IPS DF 19.7 (cell line): Measurements from ENCODE around the gene CD164L2.
"Not testable (repeated sequence)": the region's sequence is repeated elsewhere in the genome, so short reads cannot be mapped to it uniquely, and the experiment has no call there.

Experiments used
- DNase-seq: peaks from one replicate; pipeline ENCODE4 v3.0.0-alpha.2; 2013; ENCODE audit warnings: low read depth, low spot score

The CD164L2 gene

DNA sequence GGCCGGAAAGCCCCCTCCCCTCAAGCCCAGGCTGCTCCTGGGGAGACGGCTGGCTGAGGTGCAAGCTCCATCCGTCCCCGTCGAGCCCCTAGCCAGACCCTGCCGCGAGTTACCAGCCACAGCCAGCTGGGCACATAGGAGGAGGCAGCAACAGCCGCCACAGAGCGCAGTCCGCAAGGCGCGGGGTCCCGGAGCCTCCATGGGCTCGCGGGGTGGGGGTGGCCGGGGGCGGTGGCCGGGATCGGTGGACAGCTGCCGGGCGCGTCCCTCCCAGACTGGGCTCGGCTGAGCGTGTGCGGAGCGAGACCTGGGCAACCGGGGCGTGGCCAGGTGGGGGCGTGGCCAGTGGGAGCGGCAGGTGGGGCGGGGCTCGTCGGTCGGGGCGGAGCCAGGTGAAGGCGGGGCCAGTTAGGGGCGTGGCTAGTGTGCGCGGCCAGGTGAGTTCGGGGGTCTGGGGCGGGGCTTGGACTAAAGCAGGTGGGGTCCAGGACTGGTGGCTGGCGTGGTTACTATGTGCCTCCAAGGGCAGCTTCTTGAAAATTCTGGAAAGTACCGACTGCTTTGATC lies at the start of gene CD164L2:
CD164L2 (minus strand) TSS at position 295 of the 567 bp plus-strand sequence; CDS start at position 201, 94 bp downstream.
- DNase-seq, result no peak

DNA sequence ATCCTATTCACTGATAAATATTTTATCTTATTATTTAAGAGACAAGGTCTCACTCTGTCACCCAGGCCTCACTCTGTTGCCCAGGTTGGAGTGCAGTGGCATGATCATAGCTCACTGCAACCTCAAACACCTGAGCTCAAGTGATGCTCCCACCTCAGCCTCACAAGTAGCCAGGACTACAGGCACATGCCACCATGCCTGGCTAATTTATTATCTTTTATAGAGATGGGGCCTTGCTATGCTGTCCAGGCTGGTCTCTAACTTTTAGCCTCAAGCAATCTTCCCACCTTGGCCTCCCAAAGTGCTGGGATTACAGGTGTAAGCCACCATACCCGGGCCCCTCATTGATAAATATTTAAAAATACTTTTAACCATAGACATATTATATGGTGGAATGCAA lies 49.6 kb upstream of the CD164L2 start:
- not testable (repeated sequence) for DNase-seq

DNA sequence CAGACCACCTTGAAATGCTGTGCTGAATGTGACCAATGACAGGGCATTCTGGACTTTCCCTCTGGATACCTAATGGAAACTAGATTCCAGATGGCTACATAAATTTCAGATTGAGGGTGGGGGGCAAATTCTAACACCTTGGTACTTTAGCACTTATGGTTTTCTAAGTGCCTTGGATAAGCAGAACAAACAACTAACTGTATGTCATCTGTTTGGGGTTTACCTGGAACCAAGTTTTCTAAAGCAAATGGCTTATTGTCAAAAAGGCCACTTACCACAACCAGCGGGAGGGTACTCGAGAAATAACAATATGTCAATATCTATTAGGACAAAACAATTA lies 48.4 kb upstream of the CD164L2 start:
- DNase-seq, result no peak

DNA sequence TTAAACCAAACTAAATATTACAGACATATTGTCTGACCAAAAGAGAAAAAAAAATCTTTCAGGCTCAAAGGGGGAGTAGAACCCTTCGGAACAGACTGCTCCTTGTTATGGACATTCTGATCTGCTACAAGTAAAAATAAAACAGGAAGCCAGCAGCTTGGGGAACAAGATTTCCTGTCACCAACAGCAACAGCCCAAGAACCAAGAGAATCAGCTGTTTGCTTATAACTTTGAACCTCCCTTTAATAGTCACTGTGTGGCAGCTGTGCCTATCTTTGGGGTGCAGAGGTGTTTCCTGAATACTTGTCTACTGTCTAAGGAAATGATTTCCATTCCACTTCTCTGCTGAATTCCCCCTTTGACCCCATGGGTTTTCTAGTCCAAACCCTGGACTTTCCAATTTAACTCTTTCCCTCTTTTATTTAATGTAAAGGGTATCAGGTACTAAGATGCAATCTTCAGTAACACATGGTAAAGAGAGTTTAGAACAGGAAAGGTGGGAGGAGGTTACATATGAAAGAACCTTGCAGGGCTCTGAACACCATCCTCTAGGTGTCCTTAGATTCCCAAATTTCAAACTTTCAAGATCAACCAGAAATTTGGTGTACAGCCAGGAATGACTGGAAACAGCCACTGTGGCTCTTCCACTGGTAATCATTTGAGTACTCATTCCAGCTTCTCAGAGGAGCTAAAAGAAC lies 47.9 kb upstream of the CD164L2 start:
- DNase-seq, result no peak

- no peak for DNase-seq
These were observed 45.9 kb upstream of the CD164L2 start for GRCh38 chr1:27429029-27429425.

- DNase-seq, result no peak
These were observed 45.3 kb upstream of the CD164L2 start for GRCh38 chr1:27428316-27429028.

DNA sequence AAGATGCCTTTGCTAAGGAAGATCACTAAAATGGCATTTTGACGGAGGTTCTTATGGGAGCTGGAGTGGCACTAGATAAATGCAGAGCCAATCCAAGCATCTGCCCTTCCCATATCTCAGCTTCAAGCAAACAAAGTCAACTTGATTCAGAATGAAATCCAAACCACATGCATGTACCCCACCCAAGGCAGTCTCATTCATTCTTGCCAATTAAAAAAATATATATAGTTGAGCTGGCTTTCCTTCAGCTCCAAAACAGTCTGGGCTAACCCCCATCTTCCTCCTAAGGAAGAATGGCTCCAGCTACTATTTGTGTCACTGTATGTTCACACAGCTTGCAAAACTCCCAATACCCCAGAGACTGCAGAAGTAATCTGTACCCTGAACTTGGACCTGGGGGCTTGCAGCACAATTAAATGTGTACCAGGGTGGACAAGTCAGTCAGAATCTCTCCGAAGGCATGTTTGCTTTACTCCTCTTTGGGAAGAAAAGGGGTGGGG lies 44.7 kb upstream of the CD164L2 start:
- DNase-seq, result no peak

DNA sequence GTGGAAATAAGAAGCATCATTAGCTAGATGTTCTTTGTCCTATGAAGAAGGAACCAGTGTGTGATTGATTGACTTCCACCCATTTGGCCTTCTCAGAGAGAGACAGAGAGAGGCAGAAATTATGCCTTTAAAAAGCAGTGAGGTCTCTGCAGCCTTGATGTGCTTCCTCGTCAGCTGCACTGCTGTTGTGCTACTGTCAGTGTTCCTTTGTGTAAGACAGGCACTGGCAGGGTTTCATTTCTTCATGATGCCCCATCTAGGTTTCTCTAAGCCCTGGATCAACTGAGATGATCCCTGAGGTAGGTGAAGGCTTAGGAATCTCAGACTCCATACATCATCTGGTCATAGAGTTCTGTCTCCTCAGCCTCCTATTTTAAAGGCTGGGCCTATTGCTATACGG lies 44.2 kb upstream of the CD164L2 start:
- DNase-seq, result no peak

- no peak for DNase-seq
These were observed 40.6 kb upstream of the CD164L2 start for GRCh38 chr1:27423709-27424108.

GRCh38 chr1:27418326-27419185 lies 35.4 kb upstream of the CD164L2 start:
- DNase-seq, result no peak

DNA sequence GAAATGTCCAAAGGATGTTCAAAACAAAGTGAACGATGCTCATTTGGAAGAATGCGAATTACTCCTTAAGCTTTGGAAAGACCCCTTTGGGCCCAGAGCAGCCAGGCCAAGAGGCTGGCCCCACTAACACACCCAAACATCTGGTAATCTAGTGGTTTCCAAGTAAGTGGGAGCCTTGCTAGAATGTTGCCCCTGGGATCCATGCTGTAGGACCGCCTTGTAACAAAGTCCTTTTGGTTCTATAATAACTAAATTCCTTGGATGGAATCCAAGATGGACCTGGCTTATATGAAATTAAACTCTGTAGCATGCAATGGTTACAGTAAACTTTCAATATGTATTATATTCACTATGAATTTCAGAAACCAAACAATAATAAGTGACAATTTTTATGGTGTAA lies 34.6 kb upstream of the CD164L2 start:
- no peak for DNase-seq

- no peak for DNase-seq
These were observed 33.4 kb upstream of the CD164L2 start for GRCh38 chr1:27416387-27417111.

- DNase-seq, result no peak
These were observed 31.0 kb upstream of the CD164L2 start for GRCh38 chr1:27414091-27414490.

DNA sequence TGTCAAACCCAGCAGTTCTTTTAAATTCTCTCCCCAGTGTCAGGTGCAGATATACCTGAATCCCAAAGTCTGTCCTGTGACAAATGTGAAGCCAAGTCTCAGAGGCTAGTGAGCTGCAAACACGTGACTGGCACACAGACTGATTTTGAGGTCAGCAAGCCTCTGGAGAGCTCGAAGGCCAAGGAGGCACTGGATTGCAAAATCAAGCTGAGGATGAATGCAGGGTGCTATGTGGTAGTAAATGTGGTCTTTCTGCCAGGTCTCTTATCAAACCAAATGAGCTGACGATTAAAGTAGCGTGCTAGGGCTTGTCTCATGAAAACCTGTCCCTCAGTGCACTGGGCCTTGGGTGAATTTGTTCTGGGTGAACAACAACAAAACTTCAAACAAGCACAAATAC lies 29.9 kb upstream of the CD164L2 start:
- DNase-seq, result no peak

DNA sequence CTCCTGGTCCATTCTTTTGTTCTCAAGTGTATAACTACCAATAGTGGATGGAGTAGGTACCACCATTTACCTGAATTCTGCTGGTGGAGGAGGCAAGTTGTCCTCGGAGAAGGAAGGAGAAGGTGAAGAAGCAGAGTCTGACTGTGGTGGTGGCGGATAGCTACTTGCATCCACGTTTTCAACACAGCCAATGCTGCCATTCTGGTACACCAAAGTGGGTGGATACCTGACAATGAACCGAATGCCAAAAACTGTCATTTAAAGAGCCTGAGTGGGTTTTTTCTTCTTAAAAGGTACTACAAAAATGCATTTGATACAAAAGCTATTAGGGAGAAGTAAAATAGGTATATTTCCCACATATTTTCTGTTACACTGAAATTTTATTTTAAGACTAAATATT lies 29.4 kb upstream of the CD164L2 start:
- DNase-seq, result no peak

- no peak for DNase-seq
These were observed 27.6 kb upstream of the CD164L2 start for GRCh38 chr1:27410709-27411108.

- no peak for DNase-seq
These were observed 26.5 kb upstream of the CD164L2 start for GRCh38 chr1:27409669-27410068.

DNA sequence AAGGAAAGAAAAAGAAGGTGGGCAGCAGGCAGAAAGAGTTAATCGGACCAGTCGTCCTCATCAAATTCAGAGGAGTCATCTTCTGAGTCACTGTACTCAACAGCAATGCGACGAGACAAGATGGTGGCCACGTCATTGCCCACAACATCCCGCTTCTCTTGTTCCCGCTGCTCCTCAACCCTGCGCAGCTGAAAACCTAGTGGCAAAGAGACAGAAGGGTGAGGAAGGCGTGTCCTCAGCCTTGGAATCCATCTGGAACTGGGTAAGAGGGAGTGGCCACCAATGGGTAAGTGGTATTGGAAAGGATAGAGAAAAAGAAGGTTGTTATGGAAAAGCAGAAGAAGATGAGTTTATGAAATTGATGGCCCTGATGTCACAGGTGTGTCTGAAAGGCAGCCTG lies 25.0 kb upstream of the CD164L2 start:
- DNase-seq, result no peak

GRCh38 chr1:27406791-27407190 lies 23.7 kb upstream of the CD164L2 start:
- DNase-seq, result not testable (repeated sequence)

- DNase-seq, result no peak
These were observed 23.2 kb upstream of the CD164L2 start for GRCh38 chr1:27406362-27406680.

DNA sequence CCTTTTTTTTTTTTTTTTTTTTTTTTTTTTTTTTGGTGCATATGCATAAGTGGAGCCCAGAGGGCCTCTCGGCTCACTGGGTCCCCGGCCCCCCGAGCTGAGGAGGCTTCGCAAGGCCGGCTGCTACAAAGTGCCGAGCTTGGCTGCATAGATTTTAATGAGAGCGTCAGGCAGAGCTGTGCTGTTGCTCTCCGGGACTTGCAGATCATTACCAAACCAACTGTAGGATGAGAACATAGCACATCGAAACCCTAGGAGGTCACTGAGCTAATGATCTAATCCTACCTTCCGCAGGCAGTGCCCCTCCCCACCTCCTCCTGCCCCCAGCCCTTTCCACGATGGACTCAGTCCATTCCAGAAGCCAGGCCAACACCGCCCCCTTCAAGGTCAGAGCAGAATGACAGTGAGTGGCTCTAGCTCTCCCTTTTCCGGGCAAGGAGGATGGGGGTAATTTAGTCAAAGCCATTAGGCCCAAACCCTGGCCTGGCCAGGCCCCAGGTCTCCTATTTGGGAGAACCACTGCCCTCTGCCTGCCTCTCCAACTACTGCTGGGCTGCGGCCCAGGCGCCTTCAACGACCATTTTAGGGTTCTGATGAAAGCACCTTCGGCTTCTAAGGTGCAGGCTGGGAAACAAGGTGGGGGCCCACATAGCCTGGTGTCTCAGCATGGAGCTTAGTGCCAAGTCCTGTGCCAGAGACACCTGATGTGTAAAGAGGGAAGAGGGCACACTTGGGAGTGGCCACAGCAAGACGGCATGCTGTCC lies 22.6 kb upstream of the CD164L2 start:
- not testable (repeated sequence) for DNase-seq
